ENCODE results near the gene MPHOSPH6. TPM values are rescaled to one million over a fixed set of nuclear protein-coding genes. Genes with fewer than 3 reads are reported as not detected.

Gene MPHOSPH6
- total RNA-seq, 1 experiment from 2014 or later: 23.5 TPM

DNA sequence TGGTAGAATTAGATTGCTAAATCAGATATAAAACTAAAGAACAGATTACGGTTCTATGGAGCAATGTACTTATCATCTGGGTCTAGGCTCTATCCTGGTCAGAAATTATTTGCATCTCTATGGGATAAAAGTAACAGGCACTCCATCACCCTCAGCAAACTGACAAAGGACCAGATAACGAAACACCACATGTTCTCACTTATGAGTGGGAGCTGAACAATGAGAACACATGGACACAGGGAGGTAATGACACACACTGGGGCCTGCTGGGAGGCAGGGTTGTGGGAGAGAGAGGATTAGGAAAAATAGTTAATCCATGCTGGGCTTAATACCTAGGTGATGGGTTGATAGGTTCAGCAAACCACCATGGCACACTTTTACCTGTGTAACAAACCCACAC, 61.9 kb downstream of the MPHOSPH6 start:
- Histone ChIP-seq H3K9me3 (ENCODE audit: low read length) (no peaks in the 10 kb centered on the region), H3K79me2 (ENCODE audit: low read length) (no peaks in the 10 kb centered on the region), H2AFZ (ENCODE audit: low read length) (no peak overlapping the region), H4K20me1 (ENCODE audit: low read length) (no peaks in the 10 kb centered on the region), H3K4me2 (ENCODE audit: low read length) (no peak overlapping the region), H3F3A (ENCODE audit: low read length, unreplicated experiment) (no peaks in the 10 kb centered on the region), H3K4me3 (ENCODE audit: low read length) (no peak overlapping the region), H3K4me1 (ENCODE audit: insufficient read depth, low read length) (peaks cover 10% of the 10 kb centered on the region), H3K36me3 (ENCODE audit: low read depth, low read length) (no peaks in the 10 kb centered on the region), H3K27ac (ENCODE audit: low read length) (no peak overlapping the region), H3K27me3 (ENCODE audit: low read length) (no peaks in the 10 kb centered on the region), H3K9me2 (replicated peaks; ENCODE audit: low read length) (no peaks in the 10 kb centered on the region), H3K9ac (ENCODE audit: low read length) (no peak overlapping the region)
- TF ChIP-seq EZH2phosphoT487 (IDR thresholded peaks at IDR 0.05; ENCODE audit: borderline replicate concordance, low read length) (no peak), CTCF (conservative IDR thresholded peaks at IDR 0.05; ENCODE audit: low read depth, low read length) (no peak), EZH2 (IDR thresholded peaks at IDR 0.05; ENCODE audit: low read length, unreplicated experiment) (no peak)
- no TSS peak for BruUV-seq (replicated peaks)
- intact Hi-C loops (cut with micrococcal nuclease): no loop called here
- DNase-seq (no peak), ATAC-seq (no peak)
- CTCF ChIA-PET: no interaction called here
- POLR2A ChIA-PET (ENCODE audit: unreplicated experiment): no interaction called here

GRCh38 chr16:82105107-82105506, 64.9 kb downstream of the MPHOSPH6 start:
- DNase-seq (no peak), ATAC-seq (no peak)
- Histone ChIP-seq H3K4me1 (ENCODE audit: insufficient read depth, low read length) (no peaks in the 10 kb centered on the region), H3K4me3 (ENCODE audit: low read length) (no peak overlapping the region), H3K27ac (ENCODE audit: low read length) (no peak overlapping the region), H3K9me3 (ENCODE audit: low read length) (no peaks in the 10 kb centered on the region), H3K9ac (ENCODE audit: low read length) (no peak overlapping the region), H3K36me3 (ENCODE audit: low read depth, low read length) (no peaks in the 10 kb centered on the region), H3K79me2 (ENCODE audit: low read length) (no peaks in the 10 kb centered on the region), H4K20me1 (ENCODE audit: low read length) (no peaks in the 10 kb centered on the region), H2AFZ (ENCODE audit: low read length) (no peak overlapping the region), H3F3A (ENCODE audit: low read length, unreplicated experiment) (no peaks in the 10 kb centered on the region), H3K4me2 (ENCODE audit: low read length) (no peak overlapping the region), H3K27me3 (ENCODE audit: low read length) (no peaks in the 10 kb centered on the region), H3K9me2 (replicated peaks; ENCODE audit: low read length) (no peaks in the 10 kb centered on the region)
- BruUV-seq (replicated peaks): no TSS peak
- CTCF ChIA-PET: no interaction called here
- intact Hi-C loops (cut with micrococcal nuclease): no loop called here
- TF ChIP-seq CTCF (conservative IDR thresholded peaks at IDR 0.05; ENCODE audit: low read depth, low read length) (no peak), EZH2 (IDR thresholded peaks at IDR 0.05; ENCODE audit: low read length, unreplicated experiment) (no peak), EZH2phosphoT487 (IDR thresholded peaks at IDR 0.05; ENCODE audit: borderline replicate concordance, low read length) (no peak)
- POLR2A ChIA-PET (ENCODE audit: unreplicated experiment): no interaction called here

Other genes with a start within 250 kb of the MPHOSPH6 start
- not detected in 2 replicates for gene SDR42E1, start 158.8 kb downstream of the MPHOSPH6 start, total RNA-seq (2014; rRNA removed)
- gene HSD17B2, start 135.0 kb downstream of the MPHOSPH6 start, total RNA-seq (2014; rRNA removed): 3.1 and 5.2 TPM in 2 replicates

Data from PC-3 (cell line).